ENCODE data around the gene PITX3.
"Not testable (repeated sequence)": the region's sequence is repeated elsewhere in the genome, so short reads cannot be mapped to it uniquely, and the experiment has no call there.

PITX3 gene

DNA sequence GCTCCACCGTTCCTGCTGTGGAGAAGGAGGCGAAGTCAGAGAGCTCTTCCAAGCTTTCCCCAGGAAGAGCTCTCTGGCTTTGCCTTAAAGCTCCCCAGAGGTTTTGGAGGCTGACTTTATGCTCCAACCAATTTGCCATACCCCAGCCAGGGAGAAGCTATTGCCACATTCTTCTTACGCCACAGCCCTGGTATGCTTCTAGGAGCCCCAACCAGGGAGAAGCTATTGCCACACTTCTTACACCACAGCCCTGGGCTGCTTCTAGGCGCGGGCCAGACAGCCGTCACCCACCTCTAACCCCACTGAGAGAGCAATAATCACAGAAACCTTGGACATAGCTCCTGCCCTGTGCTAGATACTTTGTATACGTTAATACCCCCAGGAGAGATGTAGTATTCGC lies 14.3 kb downstream of the PITX3 start:
- DNase-seq (ENCODE audit: low spot score), result no peak

DNA sequence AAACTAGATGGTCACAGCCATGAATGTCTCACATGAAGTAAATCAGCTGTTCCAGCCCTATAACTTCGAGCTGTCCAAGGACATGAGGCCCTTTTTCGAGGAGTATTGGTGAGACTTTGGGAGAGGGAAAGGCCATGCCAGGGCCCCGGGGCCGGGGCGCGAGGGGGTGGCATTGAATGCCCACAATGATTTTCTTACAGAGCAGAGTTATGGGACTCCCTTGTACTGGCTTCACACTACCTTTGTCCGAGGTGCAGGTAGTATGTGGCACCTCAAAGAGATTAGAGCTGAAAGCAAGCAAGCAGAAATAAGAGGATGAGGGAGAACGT lies 14.8 kb downstream of the PITX3 start:
- no peak for DNase-seq (ENCODE audit: low spot score)

DNA sequence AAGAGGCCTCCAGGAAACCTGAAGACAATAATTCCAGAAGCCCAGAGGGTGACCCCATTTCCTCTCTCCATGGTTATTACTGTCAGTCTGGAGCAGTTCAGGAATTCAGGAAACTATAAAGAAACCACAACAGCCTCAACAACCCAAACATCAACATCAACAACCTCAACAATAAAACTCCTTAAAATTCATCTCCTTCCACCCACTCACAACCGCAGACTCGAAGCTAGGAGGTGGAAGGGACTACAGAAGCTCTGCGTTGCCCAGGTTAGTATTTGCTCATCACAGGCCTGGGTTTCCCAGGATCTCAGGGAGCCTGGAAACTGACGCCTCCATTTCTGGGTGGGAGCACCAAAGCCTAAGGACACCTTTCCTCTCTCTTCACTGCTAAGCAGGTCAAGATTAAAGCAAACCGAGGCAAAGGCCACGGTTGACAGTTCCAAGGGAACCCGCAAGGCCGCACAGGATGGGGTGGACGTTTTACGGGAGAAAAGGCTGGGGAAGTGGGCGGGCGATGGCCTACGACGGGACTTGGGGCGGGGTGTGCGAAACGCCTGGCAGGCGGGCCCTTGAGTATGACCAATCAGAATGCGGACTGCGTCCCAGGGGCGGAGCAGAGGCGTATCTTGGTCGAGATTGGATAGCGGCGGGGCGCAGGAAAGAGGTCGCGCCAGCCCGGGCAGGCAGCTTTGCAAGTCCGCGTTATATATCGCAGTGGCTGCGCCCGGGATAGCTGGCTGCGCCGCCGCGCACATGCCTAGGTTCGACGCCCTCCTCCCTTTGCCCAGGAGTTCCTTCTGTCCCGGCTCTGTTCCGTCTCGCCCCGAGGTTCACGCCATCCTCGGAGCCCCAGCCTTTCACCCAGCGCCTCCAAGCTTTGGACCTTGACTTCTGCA lies 15.4 kb downstream of the PITX3 start, which contains the start of gene ELOVL3:
Gene ELOVL3 (plus strand): TSS at position 654 of the 896 bp plus-strand sequence. CDS start 250 bp downstream, outside the sequence.
- DNase-seq (ENCODE audit: low spot score), result peak; percentile 96

GRCh38 chr10:102222797-102223196 lies 18.5 kb downstream of the PITX3 start:
- DNase-seq (ENCODE audit: low spot score), result no peak

DNA sequence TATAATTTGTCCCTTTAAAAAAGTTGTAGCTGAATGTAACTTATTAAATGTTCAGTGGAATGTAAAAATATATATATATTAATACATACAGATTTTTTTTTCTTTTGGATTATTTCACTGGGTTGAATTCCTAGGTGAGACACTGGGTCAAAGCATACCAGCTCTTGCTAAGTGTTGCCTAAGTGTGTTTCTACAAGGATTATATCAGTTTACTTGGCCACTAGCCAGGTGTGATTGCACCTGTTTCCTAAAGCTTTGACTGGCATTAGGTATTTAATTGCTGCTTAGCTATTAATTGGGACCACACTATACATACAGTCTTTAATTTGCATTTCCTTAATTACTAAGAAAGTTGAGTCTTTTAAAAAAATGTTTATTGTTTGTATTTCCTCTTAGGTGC lies 20.7 kb downstream of the PITX3 start:
- DNase-seq (ENCODE audit: low spot score), result no peak

DNA sequence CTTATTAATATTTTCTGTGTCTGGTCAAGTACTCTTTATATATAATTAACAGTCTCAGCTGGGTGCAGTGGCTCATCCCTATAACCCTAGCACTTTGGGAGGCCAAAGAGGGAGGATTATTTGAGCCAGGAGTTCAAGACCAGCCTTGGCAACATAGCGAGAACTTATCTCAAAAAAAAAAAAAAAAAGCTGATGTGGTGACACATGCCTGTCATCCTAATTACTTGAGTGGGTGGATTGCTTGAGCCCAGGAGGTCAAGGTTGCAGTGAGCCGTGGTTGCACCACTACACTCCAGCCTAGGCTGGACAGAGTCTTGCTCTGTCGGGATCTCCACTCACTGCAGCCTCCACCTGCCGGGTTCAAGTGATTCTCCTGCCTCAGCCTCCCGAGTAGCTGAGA lies 21.9 kb downstream of the PITX3 start:
- DNase-seq (ENCODE audit: low spot score), result no peak

- not testable (repeated sequence) for DNase-seq (ENCODE audit: low spot score)
These were observed 27.7 kb downstream of the PITX3 start for GRCh38 chr10:102213599-102213998.

- DNase-seq (ENCODE audit: low spot score), result no peak
These were observed 29.6 kb downstream of the PITX3 start for GRCh38 chr10:102211615-102212299.

DNA sequence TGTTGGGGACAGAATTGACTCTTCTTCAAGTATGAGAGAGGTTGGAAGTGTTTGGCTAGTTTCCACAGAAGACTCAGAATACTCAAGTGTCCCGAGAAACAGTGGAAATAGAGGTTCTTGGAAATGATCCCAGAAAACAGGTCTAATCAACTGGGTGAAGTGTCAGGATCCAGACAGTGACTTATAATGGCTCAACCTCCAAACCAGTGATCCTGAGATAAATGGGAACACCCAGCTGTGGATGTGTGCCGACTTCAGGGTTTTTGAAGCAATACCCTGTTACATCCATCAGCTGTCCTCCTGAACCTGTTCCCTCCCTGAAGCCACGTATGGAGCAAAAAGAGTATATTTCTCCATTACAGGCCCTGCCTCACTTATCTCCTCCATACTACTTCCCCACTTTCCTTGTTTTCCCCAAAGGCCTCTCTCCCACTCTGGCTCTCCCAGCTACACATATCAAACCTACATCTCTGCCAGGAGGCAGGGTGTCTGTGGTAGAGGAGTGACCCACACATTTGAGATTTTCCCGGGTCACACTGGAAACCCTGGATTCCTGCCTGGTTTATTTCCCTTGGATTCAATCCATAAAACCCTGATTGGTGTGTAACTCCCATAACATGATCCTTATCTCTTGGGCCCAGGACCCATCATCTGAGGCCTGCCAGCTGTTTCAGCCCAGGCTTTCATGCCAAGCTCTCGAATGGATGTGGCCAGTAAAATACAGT lies 32.8 kb downstream of the PITX3 start:
- no peak for DNase-seq (ENCODE audit: low spot score)

- DNase-seq (ENCODE audit: low spot score), result no peak
These were observed 38.9 kb downstream of the PITX3 start for GRCh38 chr10:102202386-102202785.

GRCh38 chr10:102200751-102201640 lies 40.3 kb downstream of the PITX3 start:
- DNase-seq (ENCODE audit: low spot score), result no peak

DNA sequence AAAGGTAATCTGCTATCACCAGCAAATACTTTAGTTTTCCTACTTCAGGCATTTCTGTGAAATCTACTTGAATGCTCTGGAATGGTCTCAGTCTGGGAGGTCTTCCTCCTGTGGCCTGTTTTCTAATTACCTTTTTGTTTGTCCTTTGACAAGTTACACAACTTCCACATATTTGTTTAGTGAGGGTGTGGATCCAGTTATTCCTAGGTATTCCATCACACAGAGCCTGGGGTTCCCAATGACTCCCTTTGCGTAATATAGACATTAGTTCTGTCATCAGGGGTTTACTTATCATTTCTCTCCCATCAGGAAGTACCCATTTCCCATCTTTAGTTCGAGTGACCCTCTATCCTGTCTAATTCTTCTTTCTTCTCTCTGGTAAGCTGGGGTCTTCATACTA lies 43.3 kb downstream of the PITX3 start:
- no peak for DNase-seq (ENCODE audit: low spot score)

DNA sequence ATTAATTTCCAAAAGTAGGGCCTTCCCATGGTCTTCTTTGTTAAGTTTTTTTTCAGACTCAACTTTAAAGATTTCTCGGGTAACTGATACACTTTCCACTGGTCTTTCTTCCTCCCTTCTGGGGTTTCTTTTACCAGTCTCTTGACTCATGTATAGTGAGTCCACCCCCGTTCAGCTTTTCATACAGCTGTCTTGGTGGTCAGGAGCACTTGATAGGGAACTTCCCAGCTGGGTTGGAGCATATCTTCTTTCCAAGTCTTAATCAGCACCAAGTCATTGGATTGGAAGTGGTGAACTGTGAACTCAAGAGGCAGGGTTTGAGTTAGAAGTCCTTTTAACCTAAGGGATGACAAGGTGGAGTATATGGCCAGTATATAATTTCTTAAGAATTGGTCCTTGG lies 44.4 kb downstream of the PITX3 start:
- DNase-seq (ENCODE audit: low spot score), result no peak

GRCh38 chr10:102195296-102195870 lies 45.9 kb downstream of the PITX3 start:
- no peak for DNase-seq (ENCODE audit: low spot score)

DNA sequence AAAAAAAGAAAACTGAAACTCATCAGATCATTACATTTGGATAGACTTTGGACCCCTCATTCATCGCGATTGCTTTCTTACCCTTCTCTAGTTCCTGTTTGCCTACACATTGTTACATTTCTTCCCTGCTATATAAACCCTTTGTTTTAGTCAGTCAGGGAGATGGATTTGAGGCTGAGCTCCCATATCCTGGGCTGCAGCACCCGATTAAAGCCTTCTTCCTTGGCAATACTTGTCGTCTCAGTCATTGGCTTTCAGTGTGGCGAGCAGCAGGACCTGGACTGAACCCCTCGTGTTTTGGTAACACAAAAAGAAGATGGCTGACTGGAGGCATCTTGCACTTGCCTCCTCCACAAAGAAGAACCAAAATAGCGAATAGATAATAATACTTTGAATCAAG lies 49.4 kb downstream of the PITX3 start:
- DNase-seq (ENCODE audit: low spot score), result no peak

- DNase-seq (ENCODE audit: low spot score), result not testable (repeated sequence)
These were observed 52.1 kb downstream of the PITX3 start for GRCh38 chr10:102188941-102189898.

- DNase-seq (ENCODE audit: low spot score), result no peak
These were observed 52.9 kb downstream of the PITX3 start for GRCh38 chr10:102188298-102188940.

DNA sequence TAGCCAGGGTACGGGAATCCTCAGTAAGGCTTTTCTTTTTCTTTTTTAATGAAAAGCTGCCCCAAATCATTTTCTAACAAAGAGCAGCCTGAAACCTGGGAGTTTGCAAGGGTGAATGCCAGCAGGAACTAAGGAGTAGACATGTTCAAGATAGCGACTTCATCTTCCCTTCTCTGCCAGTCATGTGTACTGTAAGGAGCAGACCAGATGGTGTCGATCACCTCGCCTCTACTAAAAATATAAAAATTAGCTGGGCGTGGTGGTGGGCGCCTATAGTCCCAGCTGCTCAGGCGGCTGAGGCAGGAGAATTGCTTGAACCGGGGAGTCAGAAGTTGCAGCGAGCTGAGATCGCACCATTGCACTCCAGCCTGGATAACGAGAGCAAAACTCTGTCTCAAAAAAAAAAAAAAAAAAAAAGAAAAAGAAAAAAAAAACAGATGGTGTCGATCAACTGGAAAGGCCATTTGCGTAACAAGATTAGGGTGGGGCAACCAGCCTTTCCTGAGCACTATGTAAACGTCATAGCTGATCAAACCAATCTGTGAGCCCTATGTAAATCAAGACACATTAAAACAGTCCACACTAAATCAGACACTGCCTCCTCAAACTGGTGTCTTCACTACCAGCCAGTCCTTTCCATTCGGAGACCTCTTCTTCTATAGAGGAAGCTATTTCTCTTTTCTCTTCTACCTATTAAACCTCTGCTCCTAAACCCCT lies 55.3 kb downstream of the PITX3 start:
- peak; percentile 60 for DNase-seq (ENCODE audit: low spot score)

DNA sequence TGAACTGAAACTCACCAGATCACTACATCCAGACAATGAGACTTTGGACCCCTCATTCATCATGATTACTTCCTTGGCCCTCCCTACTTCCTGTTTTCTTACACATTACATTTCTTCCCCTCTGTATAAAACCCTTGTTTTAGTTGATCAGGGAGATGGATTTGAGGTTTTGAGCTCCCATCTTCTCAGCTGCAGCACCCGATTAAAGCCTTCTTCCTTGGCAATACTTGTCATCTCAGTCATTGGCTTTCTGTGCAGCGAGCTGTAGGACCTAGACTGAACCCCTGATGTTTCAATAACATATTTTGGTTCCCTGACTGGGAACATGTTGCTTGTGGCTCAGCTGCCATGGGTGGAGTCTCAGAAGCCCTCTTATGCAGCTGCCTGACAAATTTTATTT lies 56.0 kb downstream of the PITX3 start:
- no peak for DNase-seq (ENCODE audit: low spot score)

Data from SK-N-DZ (cell line).